ENCODE data around the gene SOX11. TPM values are rescaled to one million over a fixed set of nuclear protein-coding genes. Genes with fewer than 3 reads are reported as not detected.

SOX11 gene
- total RNA-seq, 1 experiment from 2014 or later: not detected

DNA sequence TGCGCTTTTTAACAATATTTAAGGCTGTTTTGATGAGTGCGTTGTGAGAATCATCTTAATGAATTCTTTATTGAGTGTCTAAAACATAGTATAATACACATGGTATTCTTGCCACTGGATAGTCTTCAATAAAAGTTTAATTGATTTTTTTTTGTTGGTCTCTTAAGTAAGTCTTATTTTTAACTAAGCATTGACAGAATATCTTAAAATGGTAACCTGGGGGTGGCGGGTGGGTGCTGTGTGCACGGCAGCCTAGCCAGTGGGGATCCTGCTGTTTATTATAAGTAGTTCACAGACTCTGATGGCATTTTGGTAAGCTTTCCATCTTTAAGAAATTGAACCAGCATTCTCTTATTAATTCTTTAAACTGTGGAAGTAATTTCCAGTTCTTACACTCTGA, 6.0 kb downstream of the SOX11 start:
- no TSS peak for BruUV-seq (replicated peaks)
- Mint-ChIP-seq H3K27ac (ENCODE audit: unreplicated experiment) (no peak overlapping the region), H3K4me1 (ENCODE audit: low read depth, unreplicated experiment) (no peaks in the 10 kb centered on the region), H3K27me3 (ENCODE audit: unreplicated experiment) (no peaks in the 10 kb centered on the region), H3K9me3 (ENCODE audit: low read depth, unreplicated experiment) (peaks cover 5% of the 10 kb centered on the region), H3K4me3 (ENCODE audit: low read depth, unreplicated experiment) (no peak overlapping the region), H3K36me3 (ENCODE audit: insufficient read depth, unreplicated experiment) (peaks cover 4% of the 10 kb centered on the region)
- CTCF ChIA-PET: no interaction called here
- DNase-seq: no peak
- no peak for TF ChIP-seq CTCF (IDR thresholded peaks at IDR 0.05; ENCODE audit: unreplicated experiment)
- intact Hi-C loops (cut with micrococcal nuclease; ENCODE audit: unreplicated experiment): no loop called here

DNA sequence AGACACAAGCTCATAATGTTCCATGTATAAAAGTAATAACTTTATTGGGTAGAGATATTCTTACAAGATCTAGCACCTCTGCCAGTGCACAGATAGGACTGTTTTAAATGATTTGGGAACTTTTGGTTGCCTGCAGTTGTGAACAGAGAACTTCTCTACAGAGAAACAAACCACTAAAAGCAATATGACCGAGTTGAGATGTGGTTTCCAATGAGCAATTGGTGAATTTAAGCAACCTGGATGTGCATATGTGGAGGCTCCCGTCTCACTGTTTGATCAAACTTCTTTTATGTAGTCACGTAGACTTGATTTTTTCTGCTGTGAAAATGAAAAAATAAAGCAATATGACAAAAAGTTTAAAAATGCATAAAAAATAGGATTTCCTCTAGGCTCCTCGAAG, 7.8 kb downstream of the SOX11 start:
- no peak for TF ChIP-seq CTCF (IDR thresholded peaks at IDR 0.05; ENCODE audit: unreplicated experiment)
- intact Hi-C loops (cut with micrococcal nuclease; ENCODE audit: unreplicated experiment): no loop called here
- Mint-ChIP-seq H3K27ac (ENCODE audit: unreplicated experiment) (no peak overlapping the region), H3K9me3 (ENCODE audit: low read depth, unreplicated experiment) (peaks cover 7% of the 10 kb centered on the region), H3K4me3 (ENCODE audit: low read depth, unreplicated experiment) (no peak overlapping the region), H3K4me1 (ENCODE audit: low read depth, unreplicated experiment) (no peaks in the 10 kb centered on the region), H3K27me3 (ENCODE audit: unreplicated experiment) (no peaks in the 10 kb centered on the region), H3K36me3 (ENCODE audit: insufficient read depth, unreplicated experiment) (peaks cover 4% of the 10 kb centered on the region)
- no TSS peak for BruUV-seq (replicated peaks)
- no peak for DNase-seq
- CTCF ChIA-PET: no interaction called here

DNA sequence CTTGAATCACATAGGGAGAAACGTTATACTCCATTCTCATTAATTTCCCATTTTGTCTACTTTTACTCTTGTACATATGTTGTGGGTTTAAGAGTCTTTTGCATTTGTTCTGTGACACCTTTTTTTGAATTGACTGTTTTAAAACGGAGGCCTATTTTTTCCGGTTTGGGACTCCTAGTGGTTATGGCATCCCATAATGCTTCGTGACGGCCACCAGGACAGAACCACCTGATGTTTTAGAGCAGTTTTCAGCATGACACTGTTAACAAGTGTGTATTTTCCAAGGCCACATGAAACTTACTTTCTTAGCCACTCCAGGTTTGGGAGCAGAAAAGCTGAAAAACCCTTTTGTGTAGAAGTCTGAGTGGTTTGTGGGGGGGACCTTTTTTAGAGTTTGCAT, 8.4 kb downstream of the SOX11 start:
- H3K9me3 Mint-ChIP-seq (ENCODE audit: low read depth, unreplicated experiment): peaks cover 6% of the 10 kb centered on the region
- no TSS peak for BruUV-seq (replicated peaks)
- TF ChIP-seq CTCF (IDR thresholded peaks at IDR 0.05; ENCODE audit: unreplicated experiment): no peak
- no peak overlapping the region for H3K4me3 Mint-ChIP-seq (ENCODE audit: low read depth, unreplicated experiment)
- no peaks in the 10 kb centered on the region for H3K27me3 Mint-ChIP-seq (ENCODE audit: unreplicated experiment)
- CTCF ChIA-PET: no interaction called here
- intact Hi-C loops (cut with micrococcal nuclease; ENCODE audit: unreplicated experiment): no loop called here
- no peaks in the 10 kb centered on the region for H3K4me1 Mint-ChIP-seq (ENCODE audit: low read depth, unreplicated experiment)
- DNase-seq: no peak
- peaks cover 4% of the 10 kb centered on the region for H3K36me3 Mint-ChIP-seq (ENCODE audit: insufficient read depth, unreplicated experiment)
- no peak overlapping the region for H3K27ac Mint-ChIP-seq (ENCODE audit: unreplicated experiment)

DNA sequence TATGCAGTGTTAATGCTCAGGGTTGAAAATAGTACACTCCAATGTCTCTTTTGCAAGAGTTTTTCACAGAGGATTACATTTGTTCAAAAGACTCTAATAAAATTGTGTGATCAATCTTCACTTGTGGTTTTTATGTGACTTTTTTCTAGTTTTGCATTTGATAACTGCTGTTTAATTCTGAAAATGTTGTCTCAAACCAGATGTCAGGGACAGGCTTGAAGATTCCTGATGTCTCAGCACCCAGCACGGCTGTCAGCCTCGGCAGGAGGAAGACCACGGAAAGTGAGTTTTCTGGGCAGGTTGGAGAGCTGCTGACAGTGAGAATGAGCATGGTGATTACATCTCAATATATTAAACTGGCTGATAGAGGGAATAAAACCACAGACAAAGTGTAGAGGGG, 9.1 kb downstream of the SOX11 start:
- BruUV-seq (replicated peaks): no TSS peak
- H3K9me3 Mint-ChIP-seq (ENCODE audit: low read depth, unreplicated experiment): peaks cover 4% of the 10 kb centered on the region
- no peak for DNase-seq
- no peak overlapping the region for H3K4me3 Mint-ChIP-seq (ENCODE audit: low read depth, unreplicated experiment)
- TF ChIP-seq CTCF (IDR thresholded peaks at IDR 0.05; ENCODE audit: unreplicated experiment): no peak
- H3K27me3 Mint-ChIP-seq (ENCODE audit: unreplicated experiment): no peaks in the 10 kb centered on the region
- no peaks in the 10 kb centered on the region for H3K4me1 Mint-ChIP-seq (ENCODE audit: low read depth, unreplicated experiment)
- H3K27ac Mint-ChIP-seq (ENCODE audit: unreplicated experiment): no peak overlapping the region
- no peaks in the 10 kb centered on the region for H3K36me3 Mint-ChIP-seq (ENCODE audit: insufficient read depth, unreplicated experiment)
- intact Hi-C loops (cut with micrococcal nuclease; ENCODE audit: unreplicated experiment): no loop called here
- CTCF ChIA-PET: interaction anchor here (0.7 kb wide), 1 partner anchor 9 kb away, joined by 4 read pairs; no protein-coding TSS in a partner anchor

DNA sequence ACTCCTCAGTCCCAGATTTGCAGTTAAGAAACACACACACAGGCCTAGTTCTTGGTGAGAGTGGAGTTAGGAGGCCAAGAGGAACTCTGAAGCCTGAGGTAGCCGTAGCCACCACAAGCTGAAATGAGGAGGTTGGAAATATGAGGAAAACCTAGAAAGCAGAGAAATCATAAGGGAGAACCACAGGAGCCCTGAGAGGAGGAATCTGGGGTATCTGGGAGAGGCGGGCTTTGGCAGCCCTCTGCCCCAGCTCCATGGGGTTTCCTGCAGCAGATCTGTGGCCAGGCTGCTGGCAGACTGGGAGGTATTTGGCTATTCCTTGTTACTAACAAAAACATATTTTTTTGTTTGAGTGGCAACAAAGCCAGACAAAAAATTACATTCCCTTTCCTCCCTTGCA, 11.0 kb downstream of the SOX11 start:
- no TSS peak for BruUV-seq (replicated peaks)
- TF ChIP-seq CTCF (IDR thresholded peaks at IDR 0.05; ENCODE audit: unreplicated experiment): no peak
- H3K36me3 Mint-ChIP-seq (ENCODE audit: insufficient read depth, unreplicated experiment): no peaks in the 10 kb centered on the region
- no peak overlapping the region for H3K4me3 Mint-ChIP-seq (ENCODE audit: low read depth, unreplicated experiment)
- no peak for DNase-seq
- peaks cover 4% of the 10 kb centered on the region for H3K9me3 Mint-ChIP-seq (ENCODE audit: low read depth, unreplicated experiment)
- CTCF ChIA-PET: no interaction called here
- intact Hi-C loops (cut with micrococcal nuclease; ENCODE audit: unreplicated experiment): no loop called here
- H3K4me1 Mint-ChIP-seq (ENCODE audit: low read depth, unreplicated experiment): no peaks in the 10 kb centered on the region
- H3K27ac Mint-ChIP-seq (ENCODE audit: unreplicated experiment): no peak overlapping the region
- no peaks in the 10 kb centered on the region for H3K27me3 Mint-ChIP-seq (ENCODE audit: unreplicated experiment)
